Measurements from ENCODE around the gene ATP6V0B. TPM values are rescaled to one million over a fixed set of nuclear protein-coding genes. Genes with fewer than 3 reads are reported as not detected.

Gene ATP6V0B
- total and polyA plus RNA-seq, 2 donors (not counting 3 experiments of a cell fraction or from before 2014, with no cell fraction given) = 110 to 325 TPM

- Histone ChIP-seq H3K4me1 (ENCODE audit: control insufficient read depth, extremely low read depth, insufficient read depth, low read length) (no peaks in the 10 kb centered on the region), H3K36me3 (ENCODE audit: control insufficient read depth in 2 of 2, extremely low read depth in 1 of 2, insufficient read depth in 2 of 2, low read length in 2 of 2) (no peaks in the 10 kb centered on the region), H3K9ac (replicated peaks; ENCODE audit: extremely low read depth, insufficient read depth, low read length) (no peak overlapping the region), H2AFZ (ENCODE audit: low read depth, low read length) (no peak overlapping the region), H4K20me1 (replicated peaks; ENCODE audit: control insufficient read depth, extremely low read depth, insufficient read depth, low read length) (no peaks in the 10 kb centered on the region), H3K27me3 (ENCODE audit: control insufficient read depth in 2 of 2, insufficient read depth in 2 of 2, low read length in 2 of 2) (peaks cover 0 to 4% of the 10 kb centered on the region in 2 experiments), H3K4me2 (ENCODE audit: insufficient read depth, low read length) (no peak overlapping the region), H3K9me3 (replicated peaks; ENCODE audit: control insufficient read depth, insufficient read depth, low read length) (no peaks in the 10 kb centered on the region), H3K79me2 (ENCODE audit: control insufficient read depth, insufficient read depth, low read length) (no peaks in the 10 kb centered on the region), H3K9me1 (replicated peaks; ENCODE audit: control insufficient read depth, extremely low read depth, insufficient read depth, low read length) (no peaks in the 10 kb centered on the region), H3K27ac (ENCODE audit: insufficient read depth, low read depth, low read length) (no peak overlapping the region), H3K4me3 (replicated peaks in 1 of 3; ENCODE audit: insufficient read depth in 1 of 3, low read depth in 1 of 3, low read length in 3 of 3) (no peak overlapping the region)
- BruUV-seq (replicated peaks) = no TSS peak
- no peak for FAIRE-seq
- no peak for TF ChIP-seq JUN (IDR thresholded peaks at IDR 0.05; ENCODE audit: borderline replicate concordance, insufficient read depth, insufficient read length, low read depth)
- no peak for TF ChIP-seq EZH2 (IDR thresholded peaks at IDR 0.05; ENCODE audit: borderline replicate concordance, low read depth, low read length, severe bottlenecking)
- no peak for TF ChIP-seq POLR2A (IDR thresholded peaks at IDR 0.05; ENCODE audit: low read depth, low read length)
- no peak for TF ChIP-seq CTCF (IDR thresholded peaks at IDR 0.05; ENCODE audit: extremely low read depth in 1 of 2, insufficient read depth in 1 of 2, low read depth in 1 of 2, low read length in 2 of 2)
- TF ChIP-seq FOS (IDR thresholded peaks at IDR 0.05; ENCODE audit: borderline replicate concordance, insufficient read depth, low read length) = no peak
- TF ChIP-seq MAX (IDR thresholded peaks at IDR 0.05; ENCODE audit: insufficient read depth, insufficient read length) = no peak
- TF ChIP-seq MYC (IDR thresholded peaks at IDR 0.05; ENCODE audit: low read depth, low read length) = no peak
- no peak for TF ChIP-seq GATA2 (IDR thresholded peaks at IDR 0.05; ENCODE audit: insufficient read depth, insufficient read length, low read depth, low read length)
- no peak for TF ChIP-seq POLR2AphosphoS5 (IDR thresholded peaks at IDR 0.05; ENCODE audit: insufficient read depth, low read depth, low read length)
- POLR2A ChIA-PET = interaction anchor here (0.5 kb wide), 1 partner anchor 355 kb away, joined by 3 read pairs; no protein-coding TSS in a partner anchor
- CTCF ChIA-PET = interaction anchor here (1.3 to 1.7 kb wide), 2 partner anchors 12 to 14 kb away, joined by 3 to 4 read pairs; no protein-coding TSS in a partner anchor
- intact Hi-C loops (cut with micrococcal nuclease) = no loop called here
- dilution Hi-C loops (cut with MboI; ENCODE audit: extremely low pct_ligation_motif_present, low sequenced_read_pairs) = no loop called here
- no peak for DNase-seq (ENCODE audit: low read depth, low spot score)
Measured at GRCh38 chr1:44016041-44016889, 41.5 kb downstream of the ATP6V0B start.
